H9 (cell line): Measurements from ENCODE around the gene SKP2. TPM values are rescaled to one million over a fixed set of nuclear protein-coding genes. Genes with fewer than 3 reads are reported as not detected.

Source experiments
- DNase-seq: peaks from one replicate; pipeline ENCODE4 v3.0.0-alpha.2; 2017
- H2AFZ ChIP-seq: one replicate; pipeline ENCODE4 v1.6.1; 2013; ENCODE audit warnings: mild to moderate bottlenecking, low read length, control low read depth, moderate library complexity
- H2AK5ac ChIP-seq: 2 replicates; pipeline ENCODE4 v1.6.1; 2013; ENCODE audit warnings: low read length, control low read depth, mixed read lengths; ENCODE audit not compliant: insufficient read length
- H2BK120ac ChIP-seq: one replicate; pipeline ENCODE4 v1.6.1; 2013; ENCODE audit warnings: low read depth, mild to moderate bottlenecking, low read length, control low read depth, inconsistent platforms; ENCODE audit not compliant: poor library complexity, severe bottlenecking
- H2BK12ac ChIP-seq: 2 replicates; pipeline ENCODE4 v1.6.1; 2013; ENCODE audit warnings: low read length, control low read depth, mixed read lengths, low read depth; ENCODE audit not compliant: insufficient read length
- H2BK15ac ChIP-seq: 2 replicates; pipeline ENCODE4 v1.6.1; 2013; ENCODE audit warnings: low read depth, low read length, control low read depth
- H2BK20ac ChIP-seq: one replicate; pipeline ENCODE4 v1.6.1; 2013; ENCODE audit warnings: low read depth, mild to moderate bottlenecking, low read length, control low read depth, inconsistent platforms; ENCODE audit not compliant: poor library complexity, severe bottlenecking
- H2BK5ac ChIP-seq: 2 replicates; pipeline ENCODE4 v1.6.1; 2013; ENCODE audit warnings: low read length, control low read depth, mixed read lengths; ENCODE audit not compliant: insufficient read length
- H3K14ac ChIP-seq: 2 replicates; pipeline ENCODE4 v1.6.1; 2013; ENCODE audit warnings: low read length, control low read depth; ENCODE audit not compliant: insufficient read depth
- H3K18ac ChIP-seq: 2 replicates; pipeline ENCODE4 v1.6.1; 2013; ENCODE audit warnings: low read depth, mild to moderate bottlenecking, mixed read lengths, low read length, control low read depth; ENCODE audit not compliant: insufficient read length
- H3K23ac ChIP-seq: 2 replicates; pipeline ENCODE4 v1.6.1; 2013; ENCODE audit warnings: low read length, control low read depth, mixed read lengths, low read depth; ENCODE audit not compliant: insufficient read length
- H3K23me2 ChIP-seq: 2 replicates; pipeline ENCODE4 v1.6.1; 2013; ENCODE audit warnings: low read depth, mild to moderate bottlenecking, mixed read lengths, low read length, control low read depth; ENCODE audit not compliant: insufficient read length, poor library complexity, severe bottlenecking
- H3K27ac ChIP-seq: 2 replicates; pipeline ENCODE4 v1.5.1; 2013; ENCODE audit warnings: low read length, control low read depth, mixed read lengths, low read depth; ENCODE audit not compliant: insufficient read length
- H3K27me3 ChIP-seq: 2 replicates; pipeline ENCODE4 v1.6.1; 2013; ENCODE audit warnings: low read length, control low read depth, inconsistent platforms; ENCODE audit not compliant: insufficient read depth
- H3K4ac ChIP-seq: 2 replicates; pipeline ENCODE4 v1.6.1; 2013; ENCODE audit warnings: low read depth, mild to moderate bottlenecking, control low read depth, inconsistent platforms, low read length, moderate library complexity
- H3K4me1 ChIP-seq: 2 replicates; pipeline ENCODE4 v1.6.1; 2013; ENCODE audit warnings: low read length, control low read depth, inconsistent platforms; ENCODE audit not compliant: insufficient read depth
- H3K4me2 ChIP-seq: 2 replicates; pipeline ENCODE4 v1.6.1; 2013; ENCODE audit warnings: low read length, control low read depth, mixed read lengths; ENCODE audit not compliant: insufficient read length, insufficient read depth
- H3K56ac ChIP-seq: 2 replicates; pipeline ENCODE4 v1.6.1; 2013; ENCODE audit warnings: low read depth, mild to moderate bottlenecking, mixed read lengths, low read length, control low read depth; ENCODE audit not compliant: insufficient read length
- H3K79me1 ChIP-seq: 2 replicates; pipeline ENCODE4 v1.6.1; 2013; ENCODE audit warnings: low read depth, mild to moderate bottlenecking, moderate library complexity, low read length, control low read depth, inconsistent platforms; ENCODE audit not compliant: insufficient read depth, poor library complexity, severe bottlenecking
- H3K79me2 ChIP-seq: 2 replicates; pipeline ENCODE4 v1.6.1; 2013; ENCODE audit warnings: low read length, control low read depth, inconsistent platforms; ENCODE audit not compliant: insufficient read depth
- H3K9ac ChIP-seq: 2 replicates; pipeline ENCODE4 v1.6.1; 2013; ENCODE audit warnings: low read length, control low read depth, mixed read lengths; ENCODE audit not compliant: insufficient read length; ENCODE audit errors: extremely low read depth
- H3K9me3 ChIP-seq: one replicate; pipeline ENCODE4 v1.6.1; 2013; ENCODE audit warnings: low read depth, low read length, inconsistent platforms; ENCODE audit not compliant: control insufficient read depth
- H3T11ph ChIP-seq: one replicate; pipeline ENCODE4 v1.6.1; 2013; ENCODE audit warnings: mild to moderate bottlenecking, low read length, control low read depth, inconsistent platforms
- H4K20me1 ChIP-seq: one replicate; pipeline ENCODE4 v1.6.1; 2013; ENCODE audit not compliant: control insufficient read depth, insufficient read length, insufficient read depth
- H4K5ac ChIP-seq: 2 replicates; pipeline ENCODE4 v1.6.1; 2013; ENCODE audit warnings: low read depth, mild to moderate bottlenecking, mixed read lengths, low read length, control low read depth; ENCODE audit not compliant: insufficient read length
- H4K8ac ChIP-seq: replicated peaks from 2 replicates; pipeline ENCODE4 v1.6.1; 2013; ENCODE audit warnings: low read length, control low read depth, mixed read lengths, low read depth; ENCODE audit not compliant: insufficient read length
- H4K91ac ChIP-seq: 2 replicates; pipeline ENCODE4 v1.6.1; 2013; ENCODE audit warnings: low read depth, mild to moderate bottlenecking, moderate library complexity, mixed read lengths, low read length, control low read depth; ENCODE audit not compliant: insufficient read length
- H3K27ac Mint-ChIP-seq, 3 experiments: 2 replicates in 2 of 3; 3 replicates in 1 of 3; pipeline ENCODE4 v1.8.0; 2020 to 2021; ENCODE audit warnings: mixed read lengths in 3 of 3, mild to moderate bottlenecking in 1 of 3, moderate library complexity in 1 of 3
- H3K27me3 Mint-ChIP-seq: 2 replicates; pipeline ENCODE4 v1.8.0; 2021; ENCODE audit warnings: low read depth, mild to moderate bottlenecking, moderate library complexity, mixed read lengths
- H3K36me3 Mint-ChIP-seq, 3 experiments: 2 replicates in 2 of 3; 3 replicates in 1 of 3; pipeline ENCODE4 v1.8.0; 2020 to 2021; ENCODE audit warnings: low read depth in 3 of 3, mixed read lengths in 3 of 3; ENCODE audit not compliant: insufficient read depth in 1 of 3
- H3K4me1 Mint-ChIP-seq, 2 experiments: 2 replicates each; pipeline ENCODE4 v1.8.0; 2020; ENCODE audit warnings: mixed read lengths in 2 of 2
- H3K4me3 Mint-ChIP-seq, 2 experiments: 2 replicates in 1 of 2; 3 replicates in 1 of 2; pipeline ENCODE4 v1.8.0; 2020 to 2021; ENCODE audit warnings: mild to moderate bottlenecking in 2 of 2, mixed read lengths in 2 of 2, moderate library complexity in 1 of 2
- H3K9me3 Mint-ChIP-seq, 2 experiments: 2 replicates in 1 of 2; 3 replicates in 1 of 2; pipeline ENCODE4 v1.8.0; 2020; ENCODE audit warnings: mild to moderate bottlenecking in 2 of 2, mixed read lengths in 2 of 2, moderate library complexity in 1 of 2
- WGBS: extraction: QIAGEN DNeasy Blood & Tissue Kit; methylation state at CpG from one replicate; pipeline ENCODE4 v1.1.7; 2013; ENCODE audit warnings: missing lambda C conversion rate, low lambda C conversion rate, mixed read lengths; ENCODE audit not compliant: insufficient read length; ENCODE audit errors: extremely low coverage; 5-methylcytosine and 5-hydroxymethylcytosine counted together
- long read RNA-seq: library from polyadenylated mRNA; unstranded; transcript quantifications from one replicate; pipeline ENCODE4 v2.0.0, GENCODE V29; 2020
- total RNA-seq: library from RNA; stranded (reverse); gene quantifications from 2 replicates; pipeline ENCODE4 v1.2.1, GENCODE V29; 2021
- TF ChIP-seq, protein P1 (sequence below): fragments of 200-600 bp; sonication (generic); conservative IDR thresholded peaks from 3 replicates; pipeline ENCODE4 v1.8.0; 2021; ENCODE audit warnings: antibody characterized with exemption, mild to moderate bottlenecking

The SKP2 gene
- 100 and 103 TPM in 2 replicates for total RNA-seq
- long read RNA-seq, transcript SKP2-201 (10 exons, 1,537 nt): major isoform, 147 of 207 reads
- long read RNA-seq, transcript SKP2-202 (10 exons, 3,759 nt): minor isoform, 22 of 207 reads
- long read RNA-seq, partial matches to known transcripts: 1 of 207 reads
- long read RNA-seq, other reads (novel, unspliced or antisense): 37 of 207 reads

DNA sequence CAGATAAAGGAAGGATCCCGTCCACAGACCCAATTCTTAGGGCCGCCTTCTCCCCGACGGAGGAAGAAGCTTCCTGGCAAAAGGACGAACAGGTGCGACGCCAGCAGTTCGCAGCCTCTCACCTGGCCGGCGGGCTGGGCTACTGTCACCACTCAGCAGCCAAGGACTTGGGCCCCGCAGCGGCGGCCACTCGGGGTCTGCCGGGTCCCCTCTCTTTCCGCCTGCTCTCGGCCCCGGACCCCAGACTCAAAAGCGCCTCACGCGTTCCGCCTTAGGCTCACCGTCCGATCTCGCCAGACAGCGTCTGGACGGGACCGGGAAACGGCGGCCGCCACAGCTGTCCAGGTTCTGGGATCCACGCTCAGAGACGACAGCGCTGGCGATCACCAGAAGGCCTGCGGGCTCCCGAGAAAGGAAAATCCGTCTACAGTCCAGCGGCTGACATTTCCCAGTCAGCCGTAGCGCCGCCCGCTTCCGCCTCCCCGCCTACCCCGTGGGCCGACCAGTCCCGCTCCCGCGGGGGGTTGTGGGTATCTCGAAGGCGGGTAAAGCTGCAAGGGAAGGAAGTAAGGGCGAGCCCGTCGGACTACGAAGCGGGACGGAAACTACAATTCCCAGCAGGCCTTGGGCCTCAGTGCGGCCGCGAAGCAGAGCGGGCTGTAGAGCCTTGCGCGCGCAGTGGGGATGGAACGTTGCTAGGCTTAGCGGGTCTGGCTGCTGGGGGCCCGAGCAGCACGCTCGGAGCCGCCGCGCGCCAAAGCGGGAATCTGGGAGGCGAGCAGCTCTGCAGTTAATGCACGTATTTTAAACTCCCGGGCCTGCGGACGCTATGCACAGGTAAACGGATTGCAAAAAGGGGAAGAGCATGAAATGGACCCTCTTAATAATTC is at the start of gene SKP2, which contains the start of gene LMBRD2:
Gene SKP2, plus strand, starts transcription at position 678 of the 890 bp plus-strand sequence. Its CDS starts 152 bp downstream, at position 830.
Gene LMBRD2, minus strand, starts transcription at position 454 of the 890 bp plus-strand sequence. CDS start 8,538 bp downstream, outside the sequence.
- peak within 1 kb of the TSS; percentile 88 to 95 for H3K4me3 Mint-ChIP-seq
- H3K9me3 ChIP-seq: no peaks in the 10 kb centered on the region
- H3K4me2 ChIP-seq: peak within 1 kb of the TSS; percentile 92
- H2AK5ac ChIP-seq: no peak within 1 kb of the TSS
- H2BK12ac ChIP-seq: no peak within 1 kb of the TSS
- peak within 1 kb of the TSS; percentile 42 for H2AFZ ChIP-seq
- no peak within 1 kb of the TSS for H4K8ac ChIP-seq
- H3K27me3 ChIP-seq: no peaks in the 10 kb centered on the region
- TF ChIP-seq, protein P1, sequence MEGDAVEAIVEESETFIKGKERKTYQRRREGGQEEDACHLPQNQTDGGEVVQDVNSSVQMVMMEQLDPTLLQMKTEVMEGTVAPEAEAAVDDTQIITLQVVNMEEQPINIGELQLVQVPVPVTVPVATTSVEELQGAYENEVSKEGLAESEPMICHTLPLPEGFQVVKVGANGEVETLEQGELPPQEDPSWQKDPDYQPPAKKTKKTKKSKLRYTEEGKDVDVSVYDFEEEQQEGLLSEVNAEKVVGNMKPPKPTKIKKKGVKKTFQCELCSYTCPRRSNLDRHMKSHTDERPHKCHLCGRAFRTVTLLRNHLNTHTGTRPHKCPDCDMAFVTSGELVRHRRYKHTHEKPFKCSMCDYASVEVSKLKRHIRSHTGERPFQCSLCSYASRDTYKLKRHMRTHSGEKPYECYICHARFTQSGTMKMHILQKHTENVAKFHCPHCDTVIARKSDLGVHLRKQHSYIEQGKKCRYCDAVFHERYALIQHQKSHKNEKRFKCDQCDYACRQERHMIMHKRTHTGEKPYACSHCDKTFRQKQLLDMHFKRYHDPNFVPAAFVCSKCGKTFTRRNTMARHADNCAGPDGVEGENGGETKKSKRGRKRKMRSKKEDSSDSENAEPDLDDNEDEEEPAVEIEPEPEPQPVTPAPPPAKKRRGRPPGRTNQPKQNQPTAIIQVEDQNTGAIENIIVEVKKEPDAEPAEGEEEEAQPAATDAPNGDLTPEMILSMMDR: no peak
- H3K9me3 Mint-ChIP-seq: 0 out of 5 replicates have a peak, but pooled peaks cover 0 to 3% of the 10 kb centered on the region in 2 experiments
- peaks cover 4% of the 10 kb centered on the region; the same call in 1 of the 2 replicates for H3K79me2 ChIP-seq
- no peak within 1 kb of the TSS for H3K23ac ChIP-seq
- H3K79me1 ChIP-seq: peaks cover 8% of the 10 kb centered on the region
- H3K4me1 ChIP-seq: no peaks in the 10 kb centered on the region
- H2BK15ac ChIP-seq: no peak within 1 kb of the TSS
- H3K36me3 Mint-ChIP-seq: peaks cover 18 to 35% (median 35%) of the 10 kb centered on the region in 3 experiments; a peak in 6 of 7 replicates
- no peak within 1 kb of the TSS for H3K18ac ChIP-seq
- H3K27ac Mint-ChIP-seq: peak within 1 kb of the TSS; percentile 43 to 92 (median 74)
- no peaks in the 10 kb centered on the region for H4K20me1 ChIP-seq
- H3K56ac ChIP-seq: no peak within 1 kb of the TSS
- no peak within 1 kb of the TSS for H2BK120ac ChIP-seq
- H4K5ac ChIP-seq: no peak within 1 kb of the TSS
- no peak within 1 kb of the TSS for H3K4ac ChIP-seq
- H4K91ac ChIP-seq: no peak within 1 kb of the TSS
- no peaks in the 10 kb centered on the region for H3K27me3 Mint-ChIP-seq
- peak within 1 kb of the TSS; percentile 96 for H3K9ac ChIP-seq
- peaks cover 11% of the 10 kb centered on the region for H3K23me2 ChIP-seq
- peak; percentile 98 for DNase-seq
- peaks cover 21 to 32% of the 10 kb centered on the region in 2 experiments for H3K4me1 Mint-ChIP-seq
- no CpG with 5 or more reads among the region's 81 CpGs for WGBS
- H3K14ac ChIP-seq: peak within 1 kb of the TSS; percentile 52
- H3K27ac ChIP-seq: no peak within 1 kb of the TSS
- no peak within 1 kb of the TSS for H2BK5ac ChIP-seq
- no peak within 1 kb of the TSS for H2BK20ac ChIP-seq
- no peak within 1 kb of the TSS for H3T11ph ChIP-seq
